Esophagus squamous epithelium (tissue), 4 donors: ENCODE measurements around the gene ARHGAP9. TPM values are rescaled to one million over a fixed set of nuclear protein-coding genes. Genes with fewer than 3 reads are reported as not detected.

Experiments
- small RNA-seq, 4 donors: library from RNA; depleted of rRNA; stranded (forward); fragments of <200 nt; gene quantifications; one replicate each; pipeline ENCODE3, GENCODE V24; 2016
- total RNA-seq, 4 donors: library from RNA; depleted of rRNA; stranded (reverse); fragments of >200 nt; gene quantifications; one replicate each; pipeline ENCODE4 v1.1.0, GENCODE V29; 2016

ARHGAP9 gene
- total RNA-seq, 4 donors from 2014 or later = 4.5 to 20.4 (median 11.3) TPM

Small RNA genes lying within 50 kb of the gene (small RNA-seq; reads per million reads assigned to genes)
- 0 reads per million in 4 donors for gene MIR616

Other genes with a start within 250 kb of the ARHGAP9 start
- under 1 TPM; 0.29 to 0.95 (median 0.47) TPM for gene STAC3, start 228.7 kb downstream of the ARHGAP9 start, total RNA-seq
- 10 to 100 TPM; 21.7 to 37.6 (median 29.3) TPM for gene R3HDM2, start 48.8 kb downstream of the ARHGAP9 start, total RNA-seq
- gene INHBC, start 45.1 kb downstream of the ARHGAP9 start, total RNA-seq = not detected
- gene INHBE, start 24.6 kb downstream of the ARHGAP9 start, total RNA-seq = not detected
- under 1 TPM in 2 of 4 donors, not detected in 2; 0.09 to 0.48 TPM for gene GLI1, start 20.1 kb downstream of the ARHGAP9 start, total RNA-seq
- gene MARS1, start 8.2 kb upstream of the ARHGAP9 start, total RNA-seq = 10 to 100 TPM; 54.2 to 94.6 (median 69.6) TPM
- 10 to 100 TPM in 3 of 4 donors, 1 to 10 TPM in 1; 5.1 to 23.3 (median 15.4) TPM for gene DDIT3, start 40.6 kb upstream of the ARHGAP9 start, total RNA-seq
- 10 to 100 TPM; 13.8 to 33.2 (median 17.6) TPM for gene MBD6, start 43.0 kb upstream of the ARHGAP9 start, total RNA-seq
- 100 to 1,000 TPM; 122 to 175 (median 159) TPM for gene DCTN2, start 67.3 kb upstream of the ARHGAP9 start, total RNA-seq
- gene KIF5A, start 70.2 kb upstream of the ARHGAP9 start, total RNA-seq = under 1 TPM in 3 of 4 donors, not detected in 1; 0.15 to 0.22 (median 0.19) TPM
- gene PIP4K2C, start 111.3 kb upstream of the ARHGAP9 start, total RNA-seq = 10 to 100 TPM; 25.2 to 41.7 (median 33.1) TPM
- gene DTX3, start 125.0 kb upstream of the ARHGAP9 start, total RNA-seq = 10 to 100 TPM in 1 of 4 donors, 1 to 10 TPM in 3; 1.6 to 16.6 (median 5.6) TPM
- gene ARHGEF25, start 131.6 kb upstream of the ARHGAP9 start, total RNA-seq = 10 to 100 TPM in 1 of 4 donors, 1 to 10 TPM in 2, under 1 TPM in 1; 0.76 to 27.7 (median 6.2) TPM
- gene B4GALNT1, start 153.3 kb upstream of the ARHGAP9 start, total RNA-seq = under 1 TPM; 0.18 to 0.56 (median 0.23) TPM
- gene OS9, start 214.3 kb upstream of the ARHGAP9 start, total RNA-seq = 100 to 1,000 TPM; 151 to 231 (median 168) TPM